ENCODE results near the gene NXPE3. TPM values are rescaled to one million over a fixed set of nuclear protein-coding genes. Genes with fewer than 3 reads are reported as not detected.

The NXPE3 gene
- total and polyA plus RNA-seq, 9 of the 15 experiments (the other 6 are each of a cell fraction or from before 2014, with no cell fraction given), result 0.25 to 2.5 (median 0.95) TPM

GRCh38 chr3:101791778-101792177 is 12.8 kb downstream of the NXPE3 start:
- no peaks in the 10 kb centered on the region for H4K20me1 ChIP-seq (replicated peaks; ENCODE audit: control insufficient read depth, insufficient read depth, low read length)
- ATAC-seq (no peak), FAIRE-seq (no peak), DNase-seq (ENCODE audit: extremely low read depth in 1 of 4, low spot score in 3 of 4) (no peak)
- 63% methylated on average over 4 of the region's 4 CpGs for WGBS (ENCODE audit: insufficient coverage, low coverage, missing lambda C conversion rate)
- in situ Hi-C loops (cut with MboI) (no loop called here), intact Hi-C loops (cut with micrococcal nuclease) (no loop called here)
- H3K36me3 ChIP-seq (ENCODE audit: control insufficient read depth, insufficient read depth, low read length), result no peaks in the 10 kb centered on the region
- H2AFZ ChIP-seq (ENCODE audit: low read depth, low read length), result no peak overlapping the region
- TF ChIP-seq ARHGAP35 (IDR thresholded peaks at IDR 0.05; ENCODE audit: partially characterized antibody) (no peak), MAZ (CRISPR knock-in tag; conservative IDR thresholded peaks at IDR 0.05 in 1 of 2, IDR thresholded peaks at IDR 0.05 in 1 of 2) (no peak), NR0B1 (IDR thresholded peaks at IDR 0.05; ENCODE audit: partially characterized antibody) (no peak), ZMIZ1 (IDR thresholded peaks at IDR 0.05; ENCODE audit: low read depth in 2 of 2, low read length in 2 of 2) (no peak), RREB1 (CRISPR knock-in tag; IDR thresholded peaks at IDR 0.05) (no peak), ZNF395 (CRISPR knock-in tag; IDR thresholded peaks at IDR 0.05) (no peak), CCNT2 (IDR thresholded peaks at IDR 0.05; ENCODE audit: borderline replicate concordance, extremely low read depth, insufficient read length, low read depth, low read length) (no peak), ZNF507 (tag; conservative IDR thresholded peaks at IDR 0.05) (no peak)
- no peaks in the 10 kb centered on the region for H3K27me3 ChIP-seq (ENCODE audit: control insufficient read depth in 2 of 2, insufficient read depth in 2 of 2, low read length in 2 of 2)
- H3K9ac ChIP-seq (ENCODE audit: insufficient read depth in 1 of 2, low read depth in 2 of 2, low read length in 2 of 2), result no peak overlapping the region
- H3K4me2 ChIP-seq (ENCODE audit: insufficient read depth, low read length), result no peak overlapping the region
- no peaks in the 10 kb centered on the region for H3K9me3 ChIP-seq (replicated peaks; ENCODE audit: control insufficient read depth, insufficient read depth, low read depth, low read length)
- H3K4me1 ChIP-seq (replicated peaks in 1 of 2; ENCODE audit: control insufficient read depth in 2 of 2, insufficient read depth in 2 of 2, low read length in 2 of 2), result no peaks in the 10 kb centered on the region
- ChIA-PET POLR2A (no interaction called here), CTCF (ENCODE audit: low intra/inter-chr PET ratio) (no interaction called here)
- no peak overlapping the region for H3K27ac ChIP-seq (ENCODE audit: extremely low read depth, low read depth, low read length)
- no peak overlapping the region for H3K4me3 ChIP-seq
- H3K79me2 ChIP-seq (ENCODE audit: control insufficient read depth, insufficient read depth, low read length), result no peaks in the 10 kb centered on the region
- no TSS peak for BruUV-seq (replicated peaks)
- H3K9me1 ChIP-seq (ENCODE audit: control insufficient read depth, insufficient read depth, low read length), result no peaks in the 10 kb centered on the region

All from K562 (cell line).